HG03175 (cell line): Measurements from ENCODE around the gene TRMT61A.

ENCODE experiments used
- ATAC-seq: cut with Tn5 transposase; IDR thresholded peaks from one replicate; pipeline ENCODE4 v1.9.1; 2021; ENCODE audit warnings: mild to moderate bottlenecking, moderate library complexity; ENCODE audit not compliant: unreplicated experiment

TRMT61A gene

DNA sequence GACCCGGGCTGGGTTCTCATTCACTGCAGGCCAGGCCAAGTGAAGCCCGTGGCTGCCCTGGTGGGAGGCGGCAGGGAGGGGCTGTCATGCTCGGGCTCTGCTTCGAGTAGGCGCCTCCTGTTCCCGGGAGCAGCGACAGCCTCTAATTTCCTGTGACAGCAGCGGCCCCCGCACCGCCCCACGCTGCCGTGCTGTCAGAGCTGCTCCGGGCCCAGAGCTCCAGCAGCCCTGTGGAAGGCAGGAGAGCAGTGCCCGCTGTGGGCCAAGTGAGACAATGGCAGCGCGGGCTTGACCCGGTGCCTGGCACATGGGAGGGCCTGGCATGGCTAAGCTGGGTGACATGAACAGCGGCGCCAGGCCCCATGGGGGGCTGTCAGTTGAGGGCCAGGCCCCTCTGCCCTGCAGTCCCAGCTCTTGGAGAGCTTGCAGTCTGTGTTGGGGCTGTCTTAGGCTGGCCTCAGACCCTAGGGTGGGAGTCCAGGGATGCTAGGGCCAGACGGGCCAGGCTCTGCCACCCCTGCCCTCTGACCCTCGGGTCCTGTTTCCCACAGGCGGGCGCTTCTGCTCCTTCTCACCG is 5.1 kb downstream of the TRMT61A start:
- no peak for ATAC-seq

DNA sequence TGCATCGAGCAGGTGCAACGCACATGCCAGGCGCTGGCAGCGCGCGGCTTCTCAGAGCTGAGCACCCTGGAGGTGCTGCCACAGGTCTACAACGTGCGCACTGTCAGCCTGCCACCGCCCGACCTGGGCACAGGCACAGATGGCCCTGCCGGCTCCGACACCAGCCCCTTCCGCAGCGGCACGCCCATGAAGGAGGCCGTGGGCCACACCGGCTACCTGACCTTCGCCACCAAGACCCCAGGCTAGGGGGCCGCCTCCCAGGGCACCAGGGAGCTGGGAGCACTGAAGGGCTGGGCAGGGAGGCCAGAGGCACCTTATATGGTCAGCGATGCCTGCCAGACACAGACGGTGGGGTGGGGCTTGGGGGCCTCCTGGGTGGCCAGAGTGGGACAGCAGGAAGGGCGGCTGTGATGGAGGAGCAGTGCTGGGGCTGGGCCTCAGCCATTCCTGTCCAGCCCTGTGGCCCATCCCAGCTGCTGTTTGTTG is 5.6 kb downstream of the TRMT61A start:
- no peak for ATAC-seq

DNA sequence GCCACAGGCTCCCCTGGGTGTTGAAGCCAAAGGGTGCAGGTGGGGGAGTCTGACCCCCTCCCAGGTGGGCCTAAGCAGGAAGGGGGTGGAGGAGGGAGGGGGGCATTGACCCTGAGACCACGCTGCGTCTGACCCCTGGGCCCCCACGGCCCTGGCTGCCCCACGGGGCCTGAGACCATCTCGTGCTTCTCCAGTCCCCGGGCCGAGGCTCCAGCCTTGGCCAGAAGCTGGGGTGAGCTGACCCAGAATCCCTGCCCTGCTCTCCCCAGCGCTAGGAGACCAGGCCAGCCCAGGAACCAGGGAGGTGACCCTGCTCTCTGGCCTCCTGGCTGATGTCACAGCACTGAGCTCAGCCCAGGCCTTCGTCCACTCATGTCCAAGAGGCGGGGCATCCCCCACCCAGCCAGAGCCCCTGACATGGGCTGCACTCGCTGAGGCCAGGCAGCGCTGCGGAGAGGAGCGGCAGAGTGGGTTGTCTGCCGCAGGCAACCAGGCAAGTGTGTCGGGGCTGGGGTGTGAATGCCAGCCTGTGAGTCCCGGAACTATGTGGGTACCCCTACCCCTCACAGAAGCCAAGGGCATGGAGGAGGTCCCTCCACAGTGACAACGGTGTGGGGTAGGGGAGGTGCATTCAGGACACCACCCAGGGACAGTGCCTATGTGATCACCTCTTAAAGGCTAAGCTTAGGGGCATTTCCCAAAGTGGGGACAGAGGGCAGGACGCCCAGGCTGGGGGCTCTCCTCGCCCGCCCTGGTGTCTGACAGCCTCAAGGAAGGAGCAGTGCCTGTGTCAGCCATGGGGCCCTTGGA is 6.3 kb downstream of the TRMT61A start:
- no peak for ATAC-seq

DNA sequence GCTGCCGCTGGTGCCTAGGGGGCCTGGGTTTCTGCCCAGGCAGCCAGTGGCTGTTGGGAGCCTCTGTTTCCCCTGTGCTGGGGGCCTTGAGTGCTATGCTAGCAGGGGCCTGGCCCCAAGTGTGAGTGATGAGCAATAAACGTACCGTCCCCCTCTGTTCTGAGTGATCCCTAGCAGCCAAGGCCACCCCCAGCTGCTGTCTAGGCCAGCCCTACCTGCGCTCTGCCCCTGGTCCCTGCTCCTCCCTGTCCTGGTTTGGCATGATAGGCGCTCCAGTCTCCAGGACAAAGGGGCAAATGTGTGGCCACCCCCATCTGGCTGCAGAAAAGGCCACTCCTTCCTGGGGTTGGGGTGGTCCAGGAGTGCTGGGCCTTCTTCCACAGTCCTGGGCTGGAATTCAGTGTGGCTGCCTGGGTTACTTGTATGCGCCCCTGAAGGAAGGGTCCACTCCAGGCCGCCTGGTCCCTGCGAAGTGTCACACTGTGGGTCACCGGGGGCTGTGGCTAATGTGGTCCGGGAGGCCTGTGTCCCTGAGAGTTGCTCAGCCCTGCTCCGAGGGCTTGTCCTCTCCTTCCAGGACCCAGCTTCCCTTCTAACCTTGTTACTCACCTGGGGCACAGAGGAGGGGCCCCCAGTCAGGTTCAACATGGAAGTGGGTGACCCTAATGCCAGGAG is 7.0 kb downstream of the TRMT61A start:
- no peak for ATAC-seq

DNA sequence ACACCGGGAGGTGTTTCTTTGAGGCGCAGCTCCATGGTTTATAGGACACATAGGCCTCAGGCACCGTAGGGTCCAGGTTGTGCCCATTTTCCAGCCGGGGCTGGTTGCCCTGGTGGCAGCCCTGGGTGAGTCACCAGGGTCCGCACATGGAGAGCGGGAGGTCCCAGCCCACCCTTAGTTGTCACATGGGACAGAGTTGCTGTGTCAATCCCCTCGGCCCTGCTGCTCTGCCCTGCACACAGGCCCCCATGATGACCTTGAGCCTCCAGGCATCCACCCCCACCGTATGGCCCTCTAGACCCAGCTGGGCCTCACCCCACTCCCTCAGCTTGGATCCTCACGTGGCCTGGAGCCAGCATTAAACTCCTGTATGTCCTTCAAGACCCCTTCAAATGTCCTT is 7.7 kb downstream of the TRMT61A start:
- no peak for ATAC-seq

DNA sequence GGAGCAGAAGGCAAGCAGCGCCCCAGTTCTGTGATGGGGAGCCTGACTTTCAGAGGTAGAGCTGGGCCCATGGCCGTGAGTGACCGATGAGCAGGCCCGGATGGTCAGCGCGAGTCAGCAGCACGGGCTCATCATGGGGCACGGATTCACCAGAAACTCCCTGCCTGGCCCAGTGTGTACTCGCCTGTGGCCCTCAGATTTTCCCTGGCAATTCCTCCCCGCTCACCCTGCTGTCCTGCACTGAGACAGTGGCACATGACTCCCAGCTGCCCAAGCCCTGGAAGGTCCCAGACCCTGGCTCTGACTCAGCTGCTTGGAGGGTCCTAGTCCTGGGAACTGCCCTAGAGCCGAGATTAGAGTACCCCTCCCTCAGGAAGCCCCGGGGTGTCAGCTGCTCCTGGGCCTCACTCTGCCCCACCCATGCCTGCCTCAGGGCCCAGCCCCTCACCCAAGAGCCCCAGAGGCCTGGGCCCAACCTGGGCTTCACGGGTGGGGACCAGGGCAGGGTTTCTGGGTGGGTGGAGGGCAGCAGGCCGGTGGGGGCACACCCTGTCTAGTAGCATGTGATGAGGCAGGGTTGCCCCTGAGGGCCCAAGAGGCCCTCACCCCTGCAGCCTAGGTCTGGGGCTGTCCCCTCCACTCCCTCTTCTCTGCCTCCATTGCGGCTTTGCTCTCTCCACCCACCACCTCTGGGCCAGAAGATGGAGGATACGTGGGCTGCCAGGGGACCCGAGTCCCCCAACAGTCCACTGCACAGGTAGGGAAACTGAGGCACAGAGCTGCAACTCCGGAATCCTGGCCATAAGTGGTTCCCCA is 8.4 kb downstream of the TRMT61A start:
- no peak for ATAC-seq

DNA sequence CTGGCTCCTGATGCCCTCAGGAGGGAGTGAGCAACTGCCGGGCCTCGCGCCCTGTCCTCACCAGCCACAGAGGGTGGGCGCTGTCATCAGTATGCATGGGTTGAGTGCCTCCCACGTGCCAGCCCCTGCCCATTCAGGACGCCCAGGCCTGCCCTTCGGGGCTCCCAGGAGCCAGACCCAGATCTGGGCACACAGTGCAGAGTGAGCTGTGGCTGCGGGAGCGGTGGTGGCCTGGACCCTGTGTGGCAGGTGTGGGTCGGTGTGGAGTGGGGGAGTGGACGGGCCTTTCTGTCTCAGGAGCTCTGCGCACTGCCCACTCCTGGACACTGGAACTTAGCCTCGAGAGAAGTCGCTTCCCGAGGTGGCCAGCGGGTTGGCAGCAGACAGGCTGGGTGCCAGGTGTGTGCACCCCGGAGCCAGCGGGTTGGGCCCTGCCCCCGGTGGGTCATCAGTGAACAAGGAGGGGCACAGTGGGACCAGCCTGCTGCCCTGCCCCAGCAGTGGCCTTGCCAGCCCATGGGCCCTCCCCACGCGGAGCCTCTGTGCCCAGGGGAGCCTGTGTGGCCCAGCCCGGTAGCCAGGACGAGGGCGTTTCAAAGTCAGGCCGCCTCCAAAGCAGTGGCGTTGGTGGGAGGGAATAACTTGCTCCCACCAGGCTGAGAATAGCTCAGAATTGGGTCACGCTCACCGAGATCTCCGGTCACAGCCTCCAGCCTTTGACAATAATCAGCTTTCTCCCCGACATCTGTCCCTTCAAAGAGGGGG is 9.5 kb downstream of the TRMT61A start:
- no peak for ATAC-seq

DNA sequence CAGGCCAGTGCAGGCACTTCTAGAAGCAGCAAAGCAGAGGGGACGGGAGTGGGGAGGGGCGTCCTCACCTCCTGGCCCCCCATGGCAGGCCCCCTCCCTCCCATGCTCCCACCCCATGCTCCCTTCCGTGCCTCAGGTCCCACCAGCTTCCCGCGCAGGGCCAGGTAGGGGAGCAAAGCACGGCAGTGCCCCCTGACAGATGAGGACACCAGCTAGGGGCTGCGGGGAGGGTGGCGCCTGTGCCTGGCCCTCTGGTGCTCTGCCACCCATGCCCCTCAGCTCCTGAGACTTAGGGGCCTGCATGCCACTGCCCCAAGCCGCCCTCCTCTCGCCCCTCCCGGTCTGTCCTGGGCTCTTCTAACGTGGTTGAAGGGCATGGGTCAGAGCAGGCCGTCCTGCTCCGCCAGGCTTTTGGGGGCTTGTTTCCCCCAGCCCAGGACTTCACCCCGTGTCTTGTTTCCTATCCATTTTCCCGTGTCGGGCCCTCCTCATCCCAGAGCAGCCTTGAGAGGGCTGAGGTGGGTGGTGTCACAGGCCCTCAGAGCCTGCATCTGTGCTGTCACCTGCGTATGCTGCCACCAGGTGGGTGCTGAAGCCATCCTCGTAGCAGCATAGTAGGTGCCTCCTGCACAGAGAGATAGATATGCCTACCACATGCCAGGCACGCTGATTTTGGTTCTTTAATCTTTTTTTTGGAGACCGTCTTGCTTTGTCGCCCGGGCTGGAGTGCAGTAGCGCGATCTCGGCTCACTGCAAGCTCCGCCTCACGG is 10.2 kb downstream of the TRMT61A start:
- ATAC-seq = no peak

DNA sequence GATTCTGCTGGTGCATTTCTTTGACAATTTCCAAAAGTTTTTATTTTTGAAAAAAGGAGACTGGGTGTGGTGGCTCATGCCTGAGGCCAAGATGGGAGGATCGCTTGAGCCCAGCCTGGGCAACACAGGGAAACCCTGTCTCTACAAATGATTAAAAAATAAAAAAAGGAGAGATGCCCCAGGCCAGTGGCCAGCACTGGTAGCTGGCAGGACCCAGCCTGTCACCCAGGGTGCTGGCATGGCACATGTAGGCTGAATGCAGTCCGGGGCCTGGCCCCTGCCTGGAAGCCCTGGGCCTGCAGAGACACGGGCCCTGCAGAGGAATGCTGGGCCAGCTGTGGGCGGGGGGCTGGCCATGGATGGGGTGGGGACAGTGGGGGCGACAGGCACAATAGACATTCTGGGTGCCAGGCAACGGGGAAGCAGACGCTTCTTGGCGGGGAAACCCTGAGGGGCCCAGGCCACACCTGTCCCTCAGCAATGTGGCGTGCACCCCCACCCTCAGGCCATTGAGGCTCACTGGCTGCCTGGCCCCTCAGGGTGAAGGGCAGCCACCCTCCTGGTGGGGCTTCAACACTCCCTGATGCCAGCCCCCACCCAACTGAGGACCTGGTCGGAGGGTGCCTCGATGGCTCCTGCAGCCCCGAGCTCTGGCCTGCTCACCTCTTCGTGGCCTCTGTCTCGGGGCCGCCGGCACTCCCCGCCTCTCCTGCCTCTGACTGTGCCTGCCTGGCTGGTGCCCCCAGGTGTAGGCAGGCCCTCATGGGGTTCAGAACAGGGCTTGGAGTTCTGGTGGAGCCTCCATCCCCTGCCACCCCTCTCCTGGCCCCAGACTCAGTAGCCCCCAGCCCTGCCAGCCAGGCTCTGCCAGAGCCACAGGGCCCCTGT is 12.1 kb downstream of the TRMT61A start:
- ATAC-seq = no peak

DNA sequence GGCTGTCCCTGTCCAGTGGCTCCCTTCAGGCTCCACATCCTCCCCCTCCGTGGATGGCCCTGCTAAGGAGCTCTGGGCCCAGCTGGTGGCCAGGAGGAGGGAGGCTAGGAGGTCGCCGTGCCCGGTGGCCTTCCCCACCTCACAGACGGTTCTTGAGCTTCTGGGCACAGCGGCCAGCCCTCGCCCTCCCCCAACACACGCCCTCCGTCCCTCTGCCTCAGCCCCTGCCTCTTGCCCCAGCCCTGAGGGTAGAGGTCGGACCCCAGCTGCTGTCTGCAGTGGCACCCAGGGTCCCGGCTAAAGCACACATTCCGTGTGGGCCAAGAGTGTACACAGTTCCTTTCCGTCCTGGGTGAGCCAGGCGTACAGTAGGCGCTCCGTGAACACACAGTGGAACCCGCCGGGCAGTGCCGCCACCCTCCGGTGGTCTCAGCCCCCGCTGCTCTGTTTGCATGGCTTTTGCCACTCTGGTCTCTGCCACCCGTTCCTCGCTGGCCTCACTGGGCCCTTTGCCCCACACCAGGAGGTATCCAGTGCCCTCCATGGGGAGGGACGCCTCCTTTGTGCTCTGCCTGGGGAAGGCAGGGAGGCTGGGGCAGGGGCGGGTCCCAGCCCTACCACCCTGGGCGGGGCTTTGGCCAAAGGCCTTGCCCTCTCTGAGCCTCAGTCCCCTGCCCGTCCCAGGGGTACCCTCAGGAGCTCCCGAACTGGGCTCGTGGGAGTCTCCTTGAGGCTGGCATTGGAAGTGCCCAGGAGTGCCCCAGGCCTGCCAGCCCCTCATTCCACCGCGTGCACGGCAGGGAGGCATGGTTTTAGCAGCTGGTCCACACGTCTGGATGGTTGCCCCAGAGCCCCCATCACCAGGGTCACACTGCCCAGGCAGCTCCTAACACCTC is 13.0 kb downstream of the TRMT61A start:
- ATAC-seq = no peak

DNA sequence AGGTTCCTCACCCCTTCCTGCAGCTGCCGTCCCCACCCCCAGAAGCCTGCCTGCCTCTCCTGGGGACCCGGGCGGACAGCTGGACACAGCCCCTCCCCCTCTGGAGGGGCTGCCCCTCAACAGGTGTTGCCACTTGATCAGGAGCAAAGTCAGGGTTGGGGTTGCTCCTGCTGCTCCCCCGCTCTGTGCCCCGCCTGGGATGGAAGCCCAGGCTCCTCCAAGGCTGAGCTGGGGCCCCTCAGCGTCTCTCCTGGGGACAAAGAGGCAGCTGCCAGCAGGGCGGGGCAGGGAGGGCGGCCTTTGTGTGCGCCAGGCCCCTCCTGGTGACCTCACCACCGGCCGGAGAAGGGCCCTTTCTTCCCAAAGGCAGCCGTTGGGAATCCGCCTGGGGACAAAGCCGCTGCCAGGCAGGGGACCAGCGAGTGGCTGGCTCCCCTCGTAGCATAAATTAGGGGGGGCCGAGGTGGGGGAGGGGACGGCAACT is 13.7 kb downstream of the TRMT61A start:
- ATAC-seq = no peak

DNA sequence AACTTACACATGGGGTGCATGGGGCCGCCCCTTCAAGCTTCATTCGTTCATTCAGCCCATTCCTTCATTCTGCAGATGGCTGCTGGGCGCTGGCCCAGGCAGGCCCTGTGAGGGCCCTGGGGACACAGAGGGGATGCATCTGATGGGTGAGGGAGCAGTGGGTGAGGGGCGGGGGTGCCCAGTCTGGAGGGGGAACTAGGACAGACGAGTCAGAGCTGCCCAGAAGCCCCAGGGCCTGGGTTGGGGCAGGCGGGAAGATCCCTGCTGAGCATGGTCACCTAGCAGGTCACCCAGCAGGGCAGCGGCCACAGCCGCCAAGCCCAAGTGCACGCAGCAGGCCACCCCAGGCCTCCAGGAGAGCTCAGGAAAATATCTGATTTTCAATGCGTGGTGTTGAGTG is 14.1 kb downstream of the TRMT61A start:
- ATAC-seq = no peak

DNA sequence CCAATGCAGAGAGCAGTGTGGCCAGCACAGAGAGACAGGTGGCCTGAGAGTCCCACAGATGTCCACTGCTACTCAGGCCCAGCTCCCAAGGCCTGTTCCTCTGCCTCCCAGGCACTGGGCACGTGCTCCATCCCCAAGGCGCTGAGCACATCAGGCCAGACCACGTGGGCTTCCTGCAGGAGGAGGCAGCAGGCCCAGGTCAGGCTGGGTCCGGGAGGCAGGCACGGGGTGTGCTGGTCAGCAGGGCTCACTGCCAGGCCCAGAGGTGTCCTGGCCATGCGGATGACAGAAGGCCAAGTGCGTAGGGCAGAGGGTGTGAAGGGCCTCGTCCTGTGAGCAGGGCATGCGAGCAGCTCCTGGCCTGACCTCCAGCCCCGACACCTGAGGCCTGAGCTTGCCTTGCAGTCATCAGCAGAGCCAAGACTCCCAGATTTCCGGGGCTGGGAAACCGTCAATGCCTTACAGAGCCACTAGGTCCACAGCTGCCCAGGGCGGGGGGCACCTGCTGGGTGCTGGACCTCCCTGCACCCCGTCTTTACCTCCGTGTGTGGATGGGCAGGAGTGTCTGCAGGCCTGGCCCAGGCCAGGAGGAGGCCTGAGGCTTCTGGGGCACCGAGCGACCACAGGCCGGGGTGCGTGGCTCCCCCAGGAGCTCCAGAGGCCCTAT is 14.9 kb downstream of the TRMT61A start:
- no peak for ATAC-seq

DNA sequence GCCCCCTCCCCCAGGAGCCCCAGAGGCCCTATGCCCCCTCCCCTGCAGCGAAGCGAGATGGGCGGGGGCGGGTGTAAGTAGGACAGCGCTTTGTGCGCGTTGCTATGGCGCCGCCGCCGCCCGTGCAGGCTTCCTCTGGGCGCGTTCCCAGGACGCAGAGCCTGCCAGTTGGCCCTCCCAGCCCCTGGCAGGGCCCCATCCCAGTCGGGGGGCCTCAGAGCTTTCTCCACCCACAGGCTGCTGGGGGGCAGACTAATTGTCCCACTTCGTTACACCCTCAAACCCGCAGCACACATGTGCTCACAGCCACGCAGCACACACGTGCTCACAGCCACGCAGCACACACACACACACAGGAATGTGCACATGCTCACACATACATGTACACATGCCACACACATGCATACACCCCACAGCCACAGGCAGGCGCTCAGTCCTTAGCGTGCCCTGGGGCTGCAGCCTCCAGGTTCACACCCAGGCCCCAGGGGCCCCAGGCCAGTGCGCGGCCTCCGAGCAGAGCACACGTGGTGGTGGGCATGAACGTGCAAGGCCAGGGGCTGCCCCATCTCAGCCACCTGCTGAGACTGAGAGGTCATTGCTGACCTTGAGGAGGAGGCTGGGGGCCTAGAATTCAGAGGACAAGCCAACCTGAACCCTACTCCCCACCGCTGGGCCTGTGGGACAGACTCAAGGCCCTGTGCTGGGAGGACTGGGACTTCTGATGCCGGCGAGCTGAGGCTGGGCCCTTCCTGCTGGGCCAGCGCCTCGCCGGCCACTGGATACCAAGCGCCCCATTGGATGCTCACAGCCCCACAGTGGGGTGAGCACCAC is 15.6 kb downstream of the TRMT61A start:
- ATAC-seq = no peak

DNA sequence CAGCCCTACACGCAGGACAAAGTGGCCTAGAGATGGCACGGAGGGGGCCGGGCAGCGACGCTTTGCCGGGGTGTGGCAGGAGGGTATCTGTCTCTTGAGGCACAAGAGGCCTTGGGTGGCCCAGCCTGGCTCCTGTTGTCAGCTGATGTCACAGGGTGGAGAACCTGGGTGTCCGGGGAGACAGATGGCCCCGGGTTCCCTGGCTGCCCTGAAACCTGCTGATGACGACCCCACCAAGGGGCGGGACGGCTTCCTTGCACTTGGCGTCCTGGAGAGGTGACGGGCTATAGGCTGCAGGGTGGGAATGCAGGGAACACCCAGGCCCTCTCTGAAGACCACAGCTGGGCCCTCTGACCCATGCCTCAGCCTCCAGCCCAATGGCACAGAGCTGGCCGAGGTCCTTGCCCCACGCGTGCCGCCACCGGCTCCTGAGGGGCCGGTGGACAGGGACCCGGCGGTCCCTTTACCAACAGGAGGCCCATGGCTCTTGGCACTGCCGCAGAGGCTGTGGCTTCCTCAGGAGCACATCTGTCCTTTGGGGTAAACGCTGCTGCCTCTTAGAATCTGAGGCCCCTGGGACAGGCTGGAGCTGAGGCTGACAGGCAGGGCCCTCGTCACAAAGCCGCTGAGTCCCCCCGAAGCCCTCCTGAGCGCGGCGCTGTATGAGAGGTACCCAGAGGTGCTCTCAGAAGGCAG is 16.4 kb downstream of the TRMT61A start:
- ATAC-seq = no peak
